ENCODE data around the gene ALG9. TPM values are rescaled to one million over a fixed set of nuclear protein-coding genes. Genes with fewer than 3 reads are reported as not detected.
A peak's percentile ranks its signal among the peaks of the same experiment; 100 is the strongest.

The ALG9 gene
- total and polyA plus RNA-seq, 7 donors = 9.6 to 21.9 (median 15.3) TPM

- Histone ChIP-seq H3K9me3 (no peaks in the 10 kb centered on the region), H3K36me3 (ENCODE audit: insufficient read depth in 1 of 2, low read depth in 1 of 2) (peaks cover 6 to 36% of the 10 kb centered on the region in 2 donors), H3K4me3 (no peak overlapping the region), H3K27me3 (ENCODE audit: insufficient read depth in 3 of 3, low read length in 2 of 3) (no peaks in the 10 kb centered on the region), H3K27ac (peak overlapping the region; percentile 91), H3K4me1 (peaks cover 55% of the 10 kb centered on the region)
- peak in 3 of 4 donors; percentile 5 to 22 (median 10) for ATAC-seq
- WGBS, 3 donors = 24 to 36% (median 27%) methylated on average over 14 of the region's 14 CpGs
- intact Hi-C loops (cut with DNase I) = loop anchor here in 1 of 2 donors (10.0 kb wide), 1 partner anchor 133 kb away; the partner anchor contains the start of gene SIK2
- DNase-seq = peak in 1 of 2 donors; percentile 25
- no peak for TF ChIP-seq CTCF (IDR thresholded peaks at IDR 0.05)
These were observed 133.8 kb downstream of the ALG9 start for GRCh38 chr11:111737444-111738210.

- Histone ChIP-seq H3K4me3 (no peak overlapping the region), H3K27ac (peak overlapping the region; percentile 91), H3K4me1 (peaks cover 63% of the 10 kb centered on the region), H3K36me3 (ENCODE audit: insufficient read depth in 1 of 2, low read depth in 1 of 2) (peaks cover 6 to 28% of the 10 kb centered on the region in 2 donors), H3K9me3 (no peaks in the 10 kb centered on the region), H3K27me3 (ENCODE audit: insufficient read depth in 3 of 3, low read length in 2 of 3) (no peaks in the 10 kb centered on the region)
- WGBS, 3 donors = 60 to 71% (median 62%) methylated on average over 15 of the region's 15 CpGs
- intact Hi-C loops (cut with DNase I) = loop anchor here in 1 of 2 donors (10.0 kb wide), 1 partner anchor 132 kb away; the partner anchor contains the start of gene SIK2
- DNase-seq (no peak), ATAC-seq (no peak)
- TF ChIP-seq CTCF (IDR thresholded peaks at IDR 0.05) = no peak
These were observed 134.5 kb downstream of the ALG9 start for GRCh38 chr11:111736621-111737443.

Other genes with a start within 250 kb of the ALG9 start
- 10 to 100 TPM in 3 of 4 donors, 1 to 10 TPM in 1; 8.1 to 18.8 (median 14.0) TPM for gene PPP2R1B, start 105.2 kb downstream of the ALG9 start, total RNA-seq
- gene PPP2R1B, start 105.2 kb downstream of the ALG9 start, polyA plus RNA-seq = 10 to 100 TPM in 1 of 3 donors, 1 to 10 TPM in 2; 6.6 to 10.7 (median 8.7) TPM
- under 1 TPM; 0.65 to 0.99 (median 0.85) TPM for gene FDXACB1, start 7.6 kb upstream of the ALG9 start, total RNA-seq
- gene FDXACB1, start 7.6 kb upstream of the ALG9 start, polyA plus RNA-seq = 1 to 10 TPM in 1 of 3 donors, under 1 TPM in 2; 0.45 to 1.1 (median 0.57) TPM
- 10 to 100 TPM in 2 of 4 donors, 1 to 10 TPM in 2; 6.6 to 17.7 (median 11.8) TPM for gene CFAP68, start 8.0 kb upstream of the ALG9 start, total RNA-seq
- 1 to 10 TPM; 4.4 to 7.6 (median 4.8) TPM for gene CFAP68, start 8.0 kb upstream of the ALG9 start, polyA plus RNA-seq
- over 10,000 TPM in 2 of 4 donors, 1,000 to 10,000 TPM in 2; 5,216 to 12,187 (median 10,501) TPM for gene CRYAB, start 40.2 kb upstream of the ALG9 start, total RNA-seq
- over 10,000 TPM in 1 of 3 donors, 1,000 to 10,000 TPM in 2; 4,737 to 11,496 (median 9,489) TPM for gene CRYAB, start 40.2 kb upstream of the ALG9 start, polyA plus RNA-seq
- 10 to 100 TPM; 20.2 to 40.4 (median 27.2) TPM for gene HSPB2, start 41.2 kb upstream of the ALG9 start, total RNA-seq
- gene HSPB2, start 41.2 kb upstream of the ALG9 start, polyA plus RNA-seq = 10 to 100 TPM; 23.6 to 55.5 (median 25.0) TPM
- 10 to 100 TPM in 1 of 4 donors, 1 to 10 TPM in 3; 6.2 to 12.3 (median 8.3) TPM for gene C11orf52, start 47.3 kb upstream of the ALG9 start, total RNA-seq
- 10 to 100 TPM in 1 of 3 donors, 1 to 10 TPM in 2; 1.0 to 24.5 (median 4.4) TPM for gene C11orf52, start 47.3 kb upstream of the ALG9 start, polyA plus RNA-seq
- gene DIXDC1, start 65.8 kb upstream of the ALG9 start, total RNA-seq = 10 to 100 TPM in 2 of 4 donors, 1 to 10 TPM in 2; 4.5 to 12.9 (median 9.6) TPM
- 1 to 10 TPM; 1.4 to 4.9 (median 2.6) TPM for gene DIXDC1, start 65.8 kb upstream of the ALG9 start, polyA plus RNA-seq
- 100 to 1,000 TPM in 1 of 4 donors, 10 to 100 TPM in 3; 61.2 to 167 (median 87.7) TPM for gene DLAT, start 153.8 kb upstream of the ALG9 start, total RNA-seq
- 10 to 100 TPM; 49.8 to 96.8 (median 56.7) TPM for gene DLAT, start 153.8 kb upstream of the ALG9 start, polyA plus RNA-seq
- 1 to 10 TPM in 2 of 4 donors, under 1 TPM in 2; 0.49 to 1.3 (median 0.97) TPM for gene PIH1D2, start 202.4 kb upstream of the ALG9 start, total RNA-seq
- 1 to 10 TPM; 1.2 to 3.0 (median 1.8) TPM for gene PIH1D2, start 202.4 kb upstream of the ALG9 start, polyA plus RNA-seq
- gene NKAPD1, start 202.7 kb upstream of the ALG9 start, total RNA-seq = 10 to 100 TPM in 2 of 4 donors, 1 to 10 TPM in 2; 9.3 to 13.8 (median 10.8) TPM
- gene NKAPD1, start 202.7 kb upstream of the ALG9 start, polyA plus RNA-seq = 10 to 100 TPM in 1 of 3 donors, 1 to 10 TPM in 2; 8.5 to 21.6 (median 9.0) TPM
- 100 to 1,000 TPM in 1 of 4 donors, 10 to 100 TPM in 3; 86.6 to 105 (median 90.6) TPM for gene TIMM8B, start 215.2 kb upstream of the ALG9 start, total RNA-seq
- gene TIMM8B, start 215.2 kb upstream of the ALG9 start, polyA plus RNA-seq = 100 to 1,000 TPM in 2 of 3 donors, 10 to 100 TPM in 1; 84.3 to 152 (median 120) TPM
- gene SDHD, start 215.3 kb upstream of the ALG9 start, total RNA-seq = 100 to 1,000 TPM; 168 to 264 (median 192) TPM
- 100 to 1,000 TPM; 219 to 256 (median 234) TPM for gene SDHD, start 215.3 kb upstream of the ALG9 start, polyA plus RNA-seq